ENCODE results near the gene PRDM16.

PRDM16 gene

GRCh38 chr1:3352952-3353331 lies 283.9 kb downstream of the PRDM16 start:
- TF ChIP-seq, protein P1, sequence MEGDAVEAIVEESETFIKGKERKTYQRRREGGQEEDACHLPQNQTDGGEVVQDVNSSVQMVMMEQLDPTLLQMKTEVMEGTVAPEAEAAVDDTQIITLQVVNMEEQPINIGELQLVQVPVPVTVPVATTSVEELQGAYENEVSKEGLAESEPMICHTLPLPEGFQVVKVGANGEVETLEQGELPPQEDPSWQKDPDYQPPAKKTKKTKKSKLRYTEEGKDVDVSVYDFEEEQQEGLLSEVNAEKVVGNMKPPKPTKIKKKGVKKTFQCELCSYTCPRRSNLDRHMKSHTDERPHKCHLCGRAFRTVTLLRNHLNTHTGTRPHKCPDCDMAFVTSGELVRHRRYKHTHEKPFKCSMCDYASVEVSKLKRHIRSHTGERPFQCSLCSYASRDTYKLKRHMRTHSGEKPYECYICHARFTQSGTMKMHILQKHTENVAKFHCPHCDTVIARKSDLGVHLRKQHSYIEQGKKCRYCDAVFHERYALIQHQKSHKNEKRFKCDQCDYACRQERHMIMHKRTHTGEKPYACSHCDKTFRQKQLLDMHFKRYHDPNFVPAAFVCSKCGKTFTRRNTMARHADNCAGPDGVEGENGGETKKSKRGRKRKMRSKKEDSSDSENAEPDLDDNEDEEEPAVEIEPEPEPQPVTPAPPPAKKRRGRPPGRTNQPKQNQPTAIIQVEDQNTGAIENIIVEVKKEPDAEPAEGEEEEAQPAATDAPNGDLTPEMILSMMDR (IDR thresholded peaks at IDR 0.05; ENCODE audit: low read depth, low read length, missing control alignments): no peak
- no peak overlapping the region for H3K4me3 ChIP-seq (ENCODE audit: low read depth, low read length)
- DNase-seq (ENCODE audit: low read depth): no peak

DNA sequence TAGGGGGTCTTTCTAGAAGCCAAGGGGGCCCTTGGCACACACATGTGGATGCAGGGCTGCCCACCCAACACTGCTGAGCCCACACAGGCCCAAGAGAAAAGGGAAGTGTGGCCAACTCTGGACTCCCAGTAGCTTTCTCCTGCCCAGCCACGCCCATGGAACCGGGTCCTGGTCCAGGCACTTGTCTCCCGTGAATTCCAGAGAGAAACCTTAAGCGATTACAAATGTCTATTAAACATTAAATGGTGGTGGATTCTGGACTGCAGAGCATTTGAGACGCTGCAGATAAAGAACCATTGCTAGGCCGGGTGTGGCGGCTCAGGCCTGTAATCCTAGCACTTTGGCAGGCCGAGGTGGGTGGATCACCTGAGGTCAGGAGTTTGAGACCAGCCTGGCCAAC lies 284.9 kb downstream of the PRDM16 start:
- DNase-seq (ENCODE audit: low read depth): no peak
- H3K4me3 ChIP-seq (ENCODE audit: low read depth, low read length): no peak overlapping the region
- TF ChIP-seq, protein P1 (IDR thresholded peaks at IDR 0.05; ENCODE audit: low read depth, low read length, missing control alignments): no peak

DNA sequence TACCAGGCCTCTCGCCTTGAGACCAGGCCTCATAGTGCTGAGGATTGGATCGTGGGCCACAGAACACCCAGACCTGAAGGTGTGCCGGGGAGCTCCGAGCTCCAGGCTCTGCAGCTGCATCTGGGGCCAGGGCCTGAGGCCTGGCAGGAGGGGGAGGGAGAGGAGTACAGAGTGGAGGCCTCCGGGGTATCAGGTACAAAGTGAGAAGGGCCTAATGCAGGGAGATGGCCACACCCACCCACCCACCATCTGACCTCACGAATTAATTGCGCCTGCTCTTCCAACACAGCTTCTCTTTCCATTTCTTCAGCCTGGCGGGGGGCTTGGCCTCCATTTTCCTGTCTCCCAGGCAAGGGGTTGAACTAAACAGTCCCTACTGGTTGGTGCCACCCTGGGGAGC lies 286.1 kb downstream of the PRDM16 start:
- TF ChIP-seq, protein P1 (IDR thresholded peaks at IDR 0.05; ENCODE audit: low read depth, low read length, missing control alignments): no peak
- DNase-seq (ENCODE audit: low read depth): no peak

GRCh38 chr1:3355894-3356826 lies 287.2 kb downstream of the PRDM16 start:
- H3K4me3 ChIP-seq (ENCODE audit: low read depth, low read length): no peak overlapping the region
- TF ChIP-seq, protein P1 (IDR thresholded peaks at IDR 0.05; ENCODE audit: low read depth, low read length, missing control alignments): no peak
- no peak for DNase-seq (ENCODE audit: low read depth)

More for the DNA sequence above, 286.1 kb downstream of the PRDM16 start:
- no peak overlapping the region for H3K4me3 ChIP-seq (ENCODE audit: low read depth, low read length)

- TF ChIP-seq, protein P1 (IDR thresholded peaks at IDR 0.05; ENCODE audit: low read depth, low read length, missing control alignments): no peak
- no peak for DNase-seq (ENCODE audit: low read depth)
- H3K4me3 ChIP-seq (ENCODE audit: low read depth, low read length): no peak overlapping the region
These were observed 287.9 kb downstream of the PRDM16 start for GRCh38 chr1:3356827-3357460.

DNA sequence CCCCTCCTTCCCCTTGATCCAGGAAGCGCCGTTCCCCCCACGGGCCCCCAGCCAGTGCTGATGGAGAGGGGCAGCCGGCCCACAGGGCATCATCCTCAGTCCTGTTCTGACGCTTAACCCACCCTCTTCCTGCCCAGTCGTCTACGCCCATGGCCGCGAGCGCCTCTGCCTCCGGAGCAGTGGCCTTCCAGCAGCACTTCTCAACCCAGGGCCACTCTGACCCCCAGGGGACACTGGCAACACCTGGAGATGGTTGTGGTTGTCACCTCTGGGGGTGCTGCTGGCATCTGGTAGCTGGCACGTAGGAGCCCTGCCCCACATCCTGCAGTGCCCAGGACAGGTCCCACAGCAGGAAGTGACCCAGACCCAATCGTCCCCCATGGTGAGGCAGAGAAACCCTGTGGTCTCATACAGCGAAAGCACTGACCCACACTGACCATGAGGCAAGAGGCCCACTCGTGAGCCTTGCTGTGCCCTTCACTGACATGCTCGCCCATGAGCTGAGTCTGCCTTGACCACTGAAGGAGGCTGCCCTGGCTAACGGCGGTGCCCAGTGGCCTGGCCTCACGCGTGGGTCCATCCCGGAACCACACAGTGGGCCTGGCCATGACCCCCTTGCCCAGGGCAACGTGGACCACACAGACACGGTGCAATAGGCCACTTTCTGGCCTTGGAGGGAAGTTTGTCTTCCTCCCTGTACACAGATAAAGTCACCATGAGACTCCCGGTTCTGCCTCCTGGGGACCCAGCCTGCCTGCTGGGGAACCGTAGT lies 288.7 kb downstream of the PRDM16 start:
- no peak for DNase-seq (ENCODE audit: low read depth)
- no peak overlapping the region for H3K4me3 ChIP-seq (ENCODE audit: low read depth, low read length)
- TF ChIP-seq, protein P1 (IDR thresholded peaks at IDR 0.05; ENCODE audit: low read depth, low read length, missing control alignments): no peak
